Activated CD4-positive, alpha-beta T cell treated with anti-CD3 and anti-CD28 coated beads, Interleukin-2, amount 50 U/mL, for 16 hours (primary cell): Measurements from ENCODE around the gene CD46.

Source experiments
- DNase-seq: peaks from one replicate; pipeline ENCODE4 v3.0.0-alpha.2; 2020

Gene CD46

GRCh38 chr1:207817166-207817565 lies 65.3 kb downstream of the CD46 start:
- no peak for DNase-seq

GRCh38 chr1:207817778-207818751 lies 66.2 kb downstream of the CD46 start:
- no peak for DNase-seq

- DNase-seq: no peak
Observed at GRCh38 chr1:207818971-207819451, 67.2 kb downstream of the CD46 start.

GRCh38 chr1:207820568-207821463 lies 69.0 kb downstream of the CD46 start:
- DNase-seq: no peak

- DNase-seq: no peak
Observed at GRCh38 chr1:207821464-207822045, 69.7 kb downstream of the CD46 start.

GRCh38 chr1:207822124-207822601 lies 70.3 kb downstream of the CD46 start:
- DNase-seq: no peak

- peak; percentile 56 for DNase-seq
Observed at GRCh38 chr1:207822602-207823451, 71.0 kb downstream of the CD46 start.

- DNase-seq: no peak
Observed at GRCh38 chr1:207823531-207823879, 71.7 kb downstream of the CD46 start.

- DNase-seq: peak; percentile 92
Observed at GRCh38 chr1:207823880-207824566, 72.2 kb downstream of the CD46 start.

- DNase-seq: peak; percentile 60
Observed at GRCh38 chr1:207824691-207825408, 73.0 kb downstream of the CD46 start.

- DNase-seq: no peak
Observed at GRCh38 chr1:207825409-207825695, 73.5 kb downstream of the CD46 start.

GRCh38 chr1:207825719-207826556 lies 74.1 kb downstream of the CD46 start:
- peak; percentile 93 for DNase-seq

- DNase-seq: no peak
Observed at GRCh38 chr1:207826557-207827487, 75.0 kb downstream of the CD46 start.

GRCh38 chr1:207827488-207827830 lies 75.6 kb downstream of the CD46 start:
- DNase-seq: no peak

- no peak for DNase-seq
Observed at GRCh38 chr1:207828046-207828445, 76.2 kb downstream of the CD46 start.

GRCh38 chr1:207828485-207829158 lies 76.8 kb downstream of the CD46 start:
- DNase-seq: peak; percentile 65

GRCh38 chr1:207829576-207829975 lies 77.7 kb downstream of the CD46 start:
- DNase-seq: no peak

GRCh38 chr1:207830788-207831187 lies 78.9 kb downstream of the CD46 start:
- DNase-seq: no peak
